Activated CD4-positive, alpha-beta T cell treated with anti-CD3 and anti-CD28 coated beads for 48 hours (primary cell): Measurements from ENCODE around the gene ITPRIP.

Experiments
- DNase-seq: peaks from one replicate; pipeline ENCODE4 v3.0.0-alpha.2; 2020

Gene ITPRIP, protein sequence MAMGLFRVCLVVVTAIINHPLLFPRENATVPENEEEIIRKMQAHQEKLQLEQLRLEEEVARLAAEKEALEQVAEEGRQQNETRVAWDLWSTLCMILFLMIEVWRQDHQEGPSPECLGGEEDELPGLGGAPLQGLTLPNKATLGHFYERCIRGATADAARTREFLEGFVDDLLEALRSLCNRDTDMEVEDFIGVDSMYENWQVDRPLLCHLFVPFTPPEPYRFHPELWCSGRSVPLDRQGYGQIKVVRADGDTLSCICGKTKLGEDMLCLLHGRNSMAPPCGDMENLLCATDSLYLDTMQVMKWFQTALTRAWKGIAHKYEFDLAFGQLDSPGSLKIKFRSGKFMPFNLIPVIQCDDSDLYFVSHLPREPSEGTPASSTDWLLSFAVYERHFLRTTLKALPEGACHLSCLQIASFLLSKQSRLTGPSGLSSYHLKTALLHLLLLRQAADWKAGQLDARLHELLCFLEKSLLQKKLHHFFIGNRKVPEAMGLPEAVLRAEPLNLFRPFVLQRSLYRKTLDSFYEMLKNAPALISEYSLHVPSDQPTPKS

DNA sequence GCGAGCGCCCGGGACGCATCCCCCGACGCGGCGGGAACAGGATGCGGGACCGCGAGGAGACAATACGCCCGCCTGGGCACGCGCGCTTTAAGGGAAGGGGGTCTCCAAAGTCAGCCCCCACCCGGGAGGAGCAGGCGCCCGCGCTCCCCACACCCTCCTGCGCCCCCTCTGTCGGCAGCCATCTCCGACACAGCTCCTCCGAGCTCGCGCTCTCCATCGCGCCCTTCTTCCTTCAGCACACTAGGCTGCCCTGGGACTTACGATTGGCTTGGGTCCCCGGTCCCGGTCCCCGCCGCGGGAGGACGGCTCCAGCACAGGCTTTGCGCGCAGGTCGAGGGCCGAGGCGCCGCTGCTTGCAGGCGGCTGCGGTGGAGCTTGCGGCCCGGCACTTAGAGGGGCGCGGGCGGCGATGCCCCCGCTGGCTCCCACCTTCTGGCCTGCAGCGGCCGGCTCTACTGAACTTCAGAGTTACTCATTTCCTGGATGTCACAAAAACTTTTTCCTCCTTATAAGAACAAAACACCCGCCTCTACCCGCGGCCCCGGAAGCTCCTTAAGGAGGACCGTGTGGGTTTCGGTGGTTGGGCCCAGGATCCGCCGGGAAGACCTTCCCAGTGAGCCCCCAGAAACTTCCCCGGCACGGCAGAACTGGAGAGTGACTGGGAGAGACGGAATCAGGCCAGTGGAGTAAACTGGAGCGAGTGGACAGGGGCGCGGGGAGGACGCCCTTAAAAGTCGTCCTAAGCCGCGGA, at the start of gene ITPRIP:
TSS of gene ITPRIP (minus strand) at position 481 of the 751 bp plus-strand sequence. CDS start 22,414 bp downstream, outside the sequence.
- peak; percentile 79 for DNase-seq

DNA sequence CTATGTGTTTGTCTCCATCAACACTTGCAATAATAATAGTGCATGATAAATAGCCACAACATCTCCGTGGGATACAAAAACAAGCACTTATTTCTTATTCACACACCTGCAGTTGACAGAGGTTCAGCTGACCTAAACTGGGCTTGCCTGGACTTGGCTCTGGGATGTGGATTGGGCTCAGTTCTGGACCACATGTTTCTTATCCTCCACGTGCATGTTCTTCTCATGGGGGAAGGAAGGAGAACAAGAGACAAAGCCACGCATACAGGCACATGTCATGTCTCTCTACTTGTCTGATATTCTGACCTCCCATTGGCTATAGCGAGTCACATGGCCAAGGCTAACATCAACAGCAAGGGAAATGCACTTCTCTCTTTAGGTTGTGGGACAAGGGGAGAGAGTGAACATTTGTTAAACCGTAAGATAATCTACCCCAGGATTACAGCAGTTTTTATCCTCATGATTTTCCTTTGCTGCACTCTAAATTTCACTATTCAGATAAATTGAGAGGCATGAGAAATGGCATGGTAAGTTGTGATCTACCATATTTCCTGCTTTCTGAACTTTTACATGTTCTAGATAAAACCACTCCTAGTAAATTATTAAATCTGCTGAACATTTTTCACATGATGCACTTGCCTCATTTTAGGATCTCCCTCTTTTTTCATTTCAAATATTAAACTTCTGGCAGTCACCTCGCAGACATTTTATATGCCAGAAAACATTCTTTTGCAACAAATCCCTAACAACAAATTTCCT, 49.0 kb upstream of the ITPRIP start:
- DNase-seq, result no peak

DNA sequence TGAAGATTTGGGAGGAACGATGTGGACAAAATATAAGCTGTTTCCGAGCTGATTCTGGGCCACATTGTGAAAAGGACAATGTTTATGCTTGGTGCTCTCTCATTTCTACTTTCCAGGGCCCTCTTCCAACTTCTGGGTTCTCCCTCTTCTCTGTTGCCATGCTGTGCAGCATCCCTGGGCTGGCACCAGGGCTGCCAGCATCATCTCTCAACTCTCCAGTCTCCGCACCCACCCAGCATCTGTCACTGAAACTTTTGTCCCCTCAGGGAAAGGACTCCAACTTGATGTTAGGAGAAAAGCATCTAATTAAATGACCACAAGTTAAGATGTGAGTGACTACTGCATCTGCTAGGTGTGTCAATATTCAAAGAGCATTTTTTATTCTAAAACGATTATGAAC, 42.1 kb upstream of the ITPRIP start:
- DNase-seq, result no peak

DNA sequence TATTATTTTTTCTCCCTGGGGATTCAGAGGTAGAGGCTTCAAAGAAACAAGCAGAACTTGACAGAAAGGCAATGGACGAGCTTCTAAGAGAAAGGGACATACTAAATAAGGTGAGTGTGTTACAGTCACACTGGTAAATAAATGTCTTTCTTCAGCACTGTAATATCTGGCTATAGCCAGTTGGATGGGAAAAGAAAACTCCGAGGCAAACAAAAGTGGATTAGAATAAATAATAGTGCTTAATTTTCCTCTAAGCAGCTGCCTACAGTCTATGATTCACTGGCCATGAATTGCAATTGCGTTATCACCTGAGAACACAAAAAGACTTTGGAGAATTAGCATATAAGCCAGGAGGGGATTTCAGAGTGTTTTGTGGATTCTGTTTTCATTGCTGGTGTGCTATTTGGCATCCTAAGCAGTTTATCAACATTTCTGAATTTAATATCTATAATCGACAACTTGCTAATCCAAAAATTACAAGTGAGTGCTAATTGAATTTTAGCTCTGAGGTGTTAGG, 38.6 kb upstream of the ITPRIP start:
- no peak for DNase-seq

DNA sequence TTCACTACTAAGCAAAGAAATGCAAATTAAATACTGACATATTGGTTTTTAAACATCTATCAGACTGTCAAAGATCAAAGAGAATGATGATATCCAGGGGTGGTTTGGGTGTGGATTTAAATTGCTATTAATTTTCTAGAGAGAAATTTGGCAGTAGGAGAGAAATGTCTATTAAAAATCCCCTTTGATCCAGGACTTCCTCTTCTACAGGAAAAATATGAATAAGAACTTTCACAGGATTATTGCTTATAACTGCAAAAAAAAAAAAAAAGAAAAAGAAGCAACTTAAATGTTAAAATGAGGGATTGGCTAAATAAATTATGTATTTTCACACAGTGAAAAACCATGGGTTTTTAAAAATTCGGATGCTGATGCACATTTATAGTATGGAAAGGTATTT, 36.3 kb upstream of the ITPRIP start:
- DNase-seq, result no peak

DNA sequence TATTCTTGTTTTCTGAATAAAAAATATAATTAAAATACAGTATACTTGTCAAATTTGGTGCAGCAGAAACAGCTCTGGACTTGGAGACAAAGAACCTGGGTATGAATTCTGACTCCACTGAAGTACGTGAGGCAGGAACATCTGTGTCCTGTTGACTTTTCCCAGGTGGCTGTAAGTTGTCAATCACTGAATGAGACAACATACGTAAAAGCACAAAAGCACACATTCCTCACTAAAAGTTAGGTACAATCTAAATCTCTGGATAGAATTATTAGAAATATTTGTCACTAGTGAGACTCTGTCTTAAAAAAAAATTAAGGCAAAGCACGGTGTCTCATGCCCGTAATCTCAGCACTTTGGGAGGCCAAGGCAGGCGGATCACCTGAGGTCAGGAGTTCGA, 33.5 kb upstream of the ITPRIP start:
- no peak for DNase-seq

DNA sequence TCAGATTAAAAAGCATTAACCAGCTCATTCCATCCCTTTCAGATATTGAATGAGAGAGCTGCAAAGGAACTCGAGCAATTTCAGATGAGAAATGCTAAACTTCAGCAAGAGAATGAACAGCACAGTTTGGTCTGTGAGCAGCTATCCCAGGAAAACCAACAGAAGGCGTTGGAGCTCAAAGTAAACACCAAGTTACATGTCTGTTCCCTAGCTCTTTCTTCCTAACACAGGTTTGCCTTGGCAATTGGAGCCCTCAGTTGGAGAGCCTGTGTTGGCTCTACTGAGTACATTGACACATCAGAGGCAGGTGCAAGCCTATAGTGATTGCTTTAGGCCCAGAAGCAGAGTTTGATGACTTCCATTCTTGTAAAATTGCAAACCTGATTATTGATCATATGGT, 30.1 kb upstream of the ITPRIP start:
- DNase-seq, result no peak

DNA sequence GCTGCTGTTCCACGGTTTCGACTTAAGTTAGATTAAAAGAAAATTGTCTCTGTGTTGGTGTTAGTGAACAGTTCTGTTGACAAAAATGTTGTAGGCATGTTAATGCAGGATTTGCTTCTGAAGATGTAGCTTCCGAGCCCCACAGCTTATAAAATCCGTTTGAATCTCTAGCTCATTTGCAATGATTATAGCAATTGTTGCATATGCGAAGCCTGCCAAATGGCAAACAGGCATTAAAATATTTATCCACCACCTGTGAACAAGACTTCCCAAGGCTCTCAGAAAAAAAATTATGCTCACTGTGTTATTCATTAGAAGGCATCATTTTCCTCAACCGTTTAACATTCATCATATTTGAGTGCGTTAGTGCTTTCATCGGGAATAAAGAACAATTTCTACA, 29.6 kb upstream of the ITPRIP start:
- DNase-seq, result no peak

DNA sequence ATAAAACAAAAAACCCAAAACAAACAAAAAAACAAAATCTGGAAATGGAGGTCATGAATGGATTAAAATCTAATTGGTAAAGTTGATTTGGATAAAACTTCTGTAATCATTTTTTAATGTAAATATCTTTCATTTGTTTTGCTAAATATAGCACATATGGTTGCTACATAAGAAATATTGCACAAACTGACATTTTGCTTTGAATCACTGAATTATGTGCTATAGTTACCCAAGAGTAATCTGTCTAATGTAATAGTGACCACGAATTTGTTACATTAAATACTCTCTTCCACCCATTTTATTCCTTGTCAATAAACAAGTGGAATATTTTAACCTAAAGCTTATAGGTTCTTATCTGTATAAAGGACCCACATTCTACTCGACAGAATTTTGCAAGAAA, 21.5 kb upstream of the ITPRIP start:
- no peak for DNase-seq

DNA sequence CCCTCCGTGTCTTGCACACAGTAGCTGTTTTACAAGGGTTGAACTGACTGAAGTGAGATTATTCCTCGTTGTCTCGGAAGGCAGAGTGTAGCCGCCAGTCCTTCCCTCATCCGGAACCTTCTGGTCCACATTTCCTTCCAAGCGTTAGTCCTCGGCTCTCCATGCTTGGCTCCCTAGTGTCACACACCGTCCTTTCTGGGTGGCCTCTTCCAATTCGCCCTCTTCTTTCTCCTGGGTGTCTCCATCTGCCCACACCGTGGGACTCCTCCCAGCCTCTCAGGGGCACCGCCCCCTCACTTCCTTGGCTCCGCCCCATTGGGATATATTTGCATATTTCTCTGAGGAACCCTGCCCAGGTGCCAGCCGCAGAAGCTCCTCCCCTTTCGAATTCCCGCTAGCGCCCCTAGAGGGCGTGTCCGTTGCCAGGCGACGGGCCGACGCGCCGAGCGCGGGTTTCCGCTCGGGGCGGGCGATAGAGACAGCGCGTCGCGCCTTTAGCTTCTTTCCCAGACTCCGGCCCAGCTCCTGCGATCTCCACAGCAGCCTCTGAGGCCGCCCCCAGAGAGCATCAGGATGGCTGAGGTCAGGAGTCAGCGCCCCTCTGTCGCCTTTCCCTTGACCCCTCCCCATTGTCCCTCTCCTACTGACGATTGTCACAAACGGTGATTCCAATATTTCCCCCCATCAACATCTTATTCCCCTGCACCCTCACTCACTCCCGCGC, 15.2 kb upstream of the ITPRIP start, which contains the start of gene CFAP58:
TSS of gene CFAP58 (plus strand) at position 509 of the 724 bp plus-strand sequence. CDS start at position 574, 65 bp downstream.
- peak; percentile 93 for DNase-seq

DNA sequence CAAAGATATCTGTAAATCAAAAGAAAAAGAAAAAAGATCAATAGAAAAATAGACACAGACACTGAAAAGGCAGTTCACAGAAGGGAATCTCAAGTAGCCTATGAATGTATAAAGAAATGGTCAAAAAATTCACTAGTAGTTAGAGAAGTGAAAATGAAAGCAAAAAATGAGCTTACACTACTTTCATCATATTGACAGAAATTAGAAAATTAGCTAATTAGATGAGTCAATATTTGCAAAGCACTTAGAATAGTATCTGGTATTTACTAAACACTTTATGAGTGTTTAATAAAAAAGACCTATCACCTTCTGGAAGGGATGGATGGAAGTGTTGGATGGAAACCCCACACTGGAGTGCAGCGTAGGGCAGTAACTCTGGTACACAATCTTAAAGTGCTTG, 13.7 kb upstream of the ITPRIP start:
- DNase-seq, result no peak

DNA sequence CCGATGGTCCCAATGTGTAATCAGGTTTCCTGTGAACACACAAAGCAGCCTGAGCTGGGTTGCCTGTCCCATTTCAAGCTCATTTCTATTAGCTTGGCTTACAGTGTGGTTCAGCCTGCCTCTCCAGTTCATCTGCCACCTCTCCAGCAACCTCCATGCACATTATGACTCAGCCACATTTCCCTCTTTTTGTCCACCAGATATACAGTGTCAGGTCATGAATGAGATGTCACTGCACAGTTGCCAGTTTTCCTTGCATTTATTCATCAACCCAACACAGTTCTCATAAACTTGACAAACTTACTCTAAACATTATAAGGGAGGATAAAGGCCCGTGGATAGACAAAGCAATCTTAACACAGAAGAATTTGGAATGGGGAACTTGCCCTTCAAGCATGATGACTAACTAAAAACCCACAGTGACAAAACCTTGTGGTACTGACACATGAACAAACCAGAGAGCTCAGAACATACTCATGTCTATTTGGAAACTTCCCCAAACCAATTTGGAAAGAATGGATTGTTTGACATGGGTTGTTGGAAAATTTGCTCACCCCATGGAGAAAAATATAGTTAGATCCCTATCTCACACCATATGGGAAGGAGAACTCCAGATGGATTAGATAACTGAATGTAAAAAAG, 12.9 kb upstream of the ITPRIP start:
- no peak for DNase-seq

DNA sequence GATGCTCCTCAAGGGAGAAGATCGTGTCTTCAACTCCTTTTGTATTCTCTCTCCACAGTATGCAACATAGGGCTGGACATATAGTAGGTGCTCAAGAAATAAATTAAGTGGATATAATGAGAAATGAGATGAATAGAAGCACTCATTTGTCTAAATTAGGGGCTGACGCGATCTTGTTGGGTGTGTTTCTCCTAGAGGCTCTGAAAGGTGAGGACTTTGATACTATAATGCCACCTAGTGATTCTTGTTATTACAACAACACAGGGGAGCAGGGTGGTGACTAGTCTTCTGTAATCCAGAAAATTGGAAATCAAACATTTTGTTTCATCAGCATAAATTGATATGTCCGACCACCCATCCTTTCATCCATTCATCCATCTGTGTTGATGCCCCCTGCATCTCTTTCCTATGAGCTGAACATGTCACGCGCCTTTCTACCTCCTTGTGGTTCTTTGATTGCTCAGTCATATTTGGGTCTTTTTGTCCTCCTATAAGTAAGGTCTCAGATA, 11.9 kb upstream of the ITPRIP start:
- no peak for DNase-seq

DNA sequence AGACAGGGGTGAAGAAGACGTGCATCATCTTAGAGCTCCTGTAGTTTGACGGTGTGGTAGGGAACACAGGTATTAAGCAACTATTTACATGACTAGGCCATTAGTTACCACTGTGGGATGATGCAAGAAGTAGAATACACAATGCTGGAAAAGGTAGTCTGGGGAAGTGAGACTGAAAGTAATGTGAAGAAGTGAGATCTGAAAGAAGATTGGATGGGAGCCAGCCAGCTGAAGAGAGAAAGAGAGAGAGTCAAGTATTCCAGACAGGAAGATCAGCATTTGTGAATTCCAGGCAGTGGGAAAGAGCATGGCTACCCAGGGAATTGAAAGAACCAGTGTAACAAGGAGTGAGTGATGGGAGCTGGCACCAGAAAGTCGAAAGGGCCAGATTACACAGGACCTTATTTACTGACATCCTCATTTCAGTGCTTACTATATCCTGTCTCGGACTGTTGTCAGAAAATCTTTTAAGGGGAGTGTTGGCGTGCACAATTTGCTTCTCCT, 11.4 kb upstream of the ITPRIP start:
- no peak for DNase-seq

DNA sequence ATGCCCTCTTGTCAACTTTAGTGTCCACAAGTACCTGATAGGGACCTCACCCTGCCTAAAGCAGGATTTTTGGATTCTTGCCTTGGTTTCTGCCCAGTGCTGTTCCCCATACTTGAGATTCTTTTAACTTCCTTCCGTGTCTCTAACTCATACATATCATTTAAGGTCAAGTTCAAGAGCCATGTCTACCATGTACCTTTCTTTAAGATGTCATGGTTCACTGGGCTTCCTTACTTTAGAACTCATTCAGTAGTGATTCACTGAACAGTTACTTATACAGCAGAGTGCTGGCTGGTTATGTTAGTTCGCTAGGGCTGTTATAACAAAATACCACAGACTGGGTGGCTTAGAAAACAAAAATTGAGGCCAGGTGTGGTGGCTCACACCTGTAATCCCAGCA, 10.3 kb upstream of the ITPRIP start:
- no peak for DNase-seq

DNA sequence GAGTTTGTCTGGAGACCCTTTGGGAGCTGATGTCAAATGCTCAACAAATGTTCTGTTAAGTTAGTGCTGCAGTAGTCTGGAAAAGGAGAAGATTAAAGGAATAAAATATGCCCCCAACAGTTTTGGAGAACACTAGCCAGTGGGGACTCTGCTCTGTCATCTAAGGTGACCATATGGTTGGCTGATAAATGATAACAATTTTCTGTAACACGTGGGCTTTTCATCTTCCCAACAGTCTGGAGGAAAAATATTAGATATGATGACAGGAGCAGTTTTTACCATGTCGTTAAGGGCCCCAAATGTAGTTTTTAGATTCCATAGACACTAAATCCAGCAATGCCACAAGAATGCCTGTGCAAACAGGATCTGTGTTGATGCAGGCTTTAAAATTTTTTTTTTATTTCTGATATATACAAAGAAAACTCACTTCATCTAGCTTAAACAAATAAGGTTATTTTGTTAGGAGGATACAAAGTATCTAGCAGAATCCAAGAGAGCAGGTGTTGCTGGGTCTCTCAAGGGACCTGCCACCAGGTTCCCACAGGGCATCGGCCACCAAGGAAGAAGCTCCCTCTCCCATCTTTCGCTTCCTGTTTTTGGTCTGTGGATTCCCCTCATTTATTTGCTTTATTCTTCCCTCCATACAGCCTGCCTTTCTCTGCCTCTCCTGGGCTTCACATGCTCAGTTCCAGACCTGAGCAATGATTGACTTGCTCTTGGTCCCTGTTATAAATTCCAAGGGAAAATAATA, 9.2 kb upstream of the ITPRIP start:
- no peak for DNase-seq

DNA sequence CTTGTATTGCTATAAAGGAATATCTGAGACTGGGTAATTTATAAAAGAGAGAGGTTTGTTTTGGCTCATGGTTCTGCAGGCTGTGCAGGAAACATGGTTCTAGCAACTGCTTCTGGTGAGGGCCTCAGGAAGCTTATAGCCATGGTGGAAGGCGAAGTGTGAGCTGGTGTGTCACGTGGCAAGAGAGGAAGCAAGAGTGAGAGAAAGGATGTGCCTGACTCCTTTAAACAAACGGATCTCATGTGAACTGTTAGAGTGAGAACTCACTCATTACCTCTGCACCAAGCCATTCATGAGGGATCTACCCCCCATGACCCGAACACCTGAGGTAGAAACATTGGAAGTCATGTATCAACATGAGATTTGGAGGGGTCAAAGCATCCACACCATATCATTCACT, 7.7 kb upstream of the ITPRIP start:
- DNase-seq, result no peak

DNA sequence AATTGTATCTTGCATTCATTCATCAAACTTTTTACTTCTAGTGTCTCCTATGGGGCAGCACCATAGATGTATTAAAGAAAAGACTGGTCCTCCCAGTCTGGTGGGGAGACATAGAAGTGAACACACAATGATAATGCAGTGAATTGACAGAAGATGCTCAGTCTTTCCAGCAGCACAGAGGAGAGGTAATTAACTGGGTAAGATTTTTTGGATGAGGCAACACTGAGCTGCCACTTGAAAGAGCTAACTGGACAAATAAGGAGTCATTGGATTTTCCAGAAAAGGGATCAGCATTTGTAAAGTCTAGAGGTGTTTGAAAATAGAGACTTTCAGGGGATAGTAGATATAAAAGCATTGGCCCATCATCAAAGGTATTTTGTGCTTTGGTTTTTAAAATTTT, 7.2 kb upstream of the ITPRIP start:
- no peak for DNase-seq

DNA sequence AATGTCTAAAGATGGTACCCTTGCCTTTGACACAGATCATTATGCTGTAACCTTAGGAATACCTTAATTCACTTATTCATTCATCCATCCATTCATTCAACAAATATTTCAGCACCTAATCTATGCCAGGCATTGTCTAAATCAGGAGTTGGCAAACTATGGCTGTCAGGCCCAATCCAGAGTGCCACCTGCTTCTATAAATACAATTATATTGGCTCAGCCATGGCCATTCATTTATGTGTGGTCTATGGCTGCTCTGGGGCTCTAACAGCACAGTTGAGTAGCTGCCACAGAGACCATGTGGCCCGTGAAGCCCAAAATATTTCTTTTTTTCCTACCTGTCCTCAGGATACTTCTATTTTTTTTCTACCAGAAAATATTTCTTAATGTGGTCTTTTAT, 6.0 kb upstream of the ITPRIP start:
- DNase-seq, result no peak

DNA sequence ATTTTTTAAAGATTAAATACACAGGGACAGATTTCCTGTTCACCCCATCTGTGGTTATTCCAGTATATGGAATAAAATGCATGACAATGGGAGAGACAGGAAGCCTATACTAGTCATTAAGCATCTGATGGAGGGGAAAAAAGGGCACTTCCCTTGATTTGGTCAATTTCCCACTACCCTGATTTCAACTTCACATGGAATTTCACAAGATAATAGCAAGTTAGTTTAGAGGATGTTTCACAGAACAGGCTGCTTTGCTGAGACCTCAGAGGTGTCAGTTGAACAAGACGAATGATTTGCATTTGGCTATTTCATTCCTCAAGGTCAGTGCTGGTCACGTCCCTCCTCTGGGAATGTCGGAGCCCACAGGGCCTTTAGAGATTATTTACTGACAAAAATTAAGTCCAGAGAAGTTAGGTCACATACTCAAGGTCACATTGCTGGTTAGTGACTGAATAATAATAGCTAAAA, 4.7 kb upstream of the ITPRIP start:
- DNase-seq, result no peak
